Activated T-cell treated with anti-CD3 and anti-CD28 coated beads, Interleukin-2, amount 50 U/mL, for 48 hours (primary cell): ENCODE results near the gene RBM26.
A peak's percentile ranks its signal among the peaks of the same experiment; 100 is the strongest.
"Not testable (repeated sequence)": the region's sequence is repeated elsewhere in the genome, so short reads cannot be mapped to it uniquely, and the experiment has no call there.

ENCODE experiments used
- DNase-seq, 2 experiments: peaks; one replicate each; pipeline ENCODE4 v3.0.0-alpha.2; 2020

Gene RBM26

DNA sequence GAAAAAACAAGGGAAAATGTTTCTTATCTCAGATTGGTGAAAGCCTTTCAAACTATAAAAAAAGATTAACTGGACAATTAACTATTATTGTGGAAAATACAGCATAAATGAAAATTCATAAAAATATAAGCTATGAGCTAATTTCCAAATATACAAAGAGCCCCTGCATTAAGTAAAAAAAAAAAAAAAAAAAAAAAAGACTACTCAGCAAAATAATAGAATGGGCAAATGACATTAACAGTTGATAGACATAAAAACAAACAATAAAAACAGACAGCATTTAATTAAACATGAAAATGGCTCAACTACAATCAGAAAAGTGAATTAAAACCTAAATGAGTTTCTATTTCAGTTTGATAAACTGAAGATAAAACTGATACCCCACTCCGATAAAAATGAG, 77.5 kb downstream of the RBM26 start:
- DNase-seq: no peak

- no peak for DNase-seq
Observed at GRCh38 chr13:79320433-79320832, 85.6 kb downstream of the RBM26 start.

DNA sequence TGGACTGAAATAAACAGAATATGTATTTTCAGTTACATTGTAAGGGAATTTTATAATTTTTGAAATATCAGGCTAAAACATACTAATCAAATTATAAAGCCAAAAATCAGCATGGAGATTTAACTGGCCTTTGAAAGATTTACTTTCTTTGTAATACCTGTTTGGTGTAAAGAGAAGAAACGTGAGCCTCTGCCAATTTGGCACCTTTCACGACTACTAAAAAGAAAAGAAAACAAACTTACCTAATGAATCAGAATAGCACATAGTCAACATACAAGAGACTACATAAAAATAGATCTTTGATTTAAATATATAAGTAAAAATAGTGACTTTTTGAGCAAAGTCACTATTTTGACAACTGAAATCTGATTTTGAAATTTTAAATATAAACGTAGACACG, 87.4 kb downstream of the RBM26 start:
- no peak for DNase-seq

DNA sequence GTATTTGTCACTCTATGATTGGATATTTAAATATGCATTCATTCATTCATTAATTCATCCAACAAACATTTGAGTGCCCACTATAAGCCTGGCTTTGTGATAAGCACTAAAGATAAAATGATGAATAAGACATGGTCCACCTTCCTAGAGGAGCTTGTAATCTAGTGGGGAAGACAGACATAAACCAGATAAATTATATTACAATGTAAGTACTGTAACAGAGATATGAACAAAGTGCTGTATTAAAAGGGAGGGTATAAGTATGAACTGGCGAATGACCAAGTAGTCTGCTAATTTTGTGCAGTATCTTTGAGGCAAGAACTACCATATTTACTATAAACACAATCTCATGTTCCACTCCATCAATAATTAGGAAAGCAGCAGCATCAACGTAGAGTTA, 88.2 kb downstream of the RBM26 start:
- DNase-seq: no peak

DNA sequence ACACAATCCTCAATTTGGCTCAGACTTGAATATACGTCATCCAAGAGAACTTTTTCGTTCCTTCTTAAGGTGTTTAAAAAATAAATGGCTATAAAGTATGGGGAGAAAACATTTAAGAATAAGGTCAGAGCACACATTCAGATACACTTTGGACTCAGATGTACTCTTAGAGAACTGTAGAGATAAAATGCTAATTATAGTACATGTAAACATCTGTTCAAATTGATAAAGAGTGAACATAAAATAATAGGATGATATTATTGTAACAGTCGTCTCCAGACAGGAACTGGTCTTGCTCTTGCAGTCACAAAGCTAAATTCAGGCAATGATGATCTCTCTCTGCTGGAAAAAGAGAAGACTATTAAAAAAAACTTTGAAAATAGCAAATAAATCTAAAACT, 91.4 kb downstream of the RBM26 start:
- no peak for DNase-seq

GRCh38 chr13:79312340-79312855, 93.7 kb downstream of the RBM26 start:
- no peak for DNase-seq

- DNase-seq: no peak
Observed at GRCh38 chr13:79311386-79311785, 94.7 kb downstream of the RBM26 start.

DNA sequence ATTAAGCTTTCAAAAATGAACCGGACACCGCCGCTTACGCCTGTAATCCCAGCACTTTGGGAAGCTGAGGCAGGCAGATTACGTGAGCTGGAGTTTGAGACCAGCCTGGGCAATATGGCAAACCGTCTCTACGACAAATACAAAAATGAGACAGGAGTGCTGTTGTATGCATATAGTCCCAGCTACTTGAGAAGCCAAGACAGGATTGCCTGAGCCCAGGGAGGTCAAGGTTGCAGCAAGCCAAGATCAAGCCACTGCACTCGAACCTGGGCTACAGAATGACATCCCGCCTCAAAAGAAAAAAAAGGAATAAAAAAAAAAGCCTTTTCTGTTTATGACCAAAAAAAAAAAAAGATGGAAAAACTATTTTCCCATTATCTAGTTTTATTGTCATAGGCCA, 96.4 kb downstream of the RBM26 start:
- no peak for DNase-seq

DNA sequence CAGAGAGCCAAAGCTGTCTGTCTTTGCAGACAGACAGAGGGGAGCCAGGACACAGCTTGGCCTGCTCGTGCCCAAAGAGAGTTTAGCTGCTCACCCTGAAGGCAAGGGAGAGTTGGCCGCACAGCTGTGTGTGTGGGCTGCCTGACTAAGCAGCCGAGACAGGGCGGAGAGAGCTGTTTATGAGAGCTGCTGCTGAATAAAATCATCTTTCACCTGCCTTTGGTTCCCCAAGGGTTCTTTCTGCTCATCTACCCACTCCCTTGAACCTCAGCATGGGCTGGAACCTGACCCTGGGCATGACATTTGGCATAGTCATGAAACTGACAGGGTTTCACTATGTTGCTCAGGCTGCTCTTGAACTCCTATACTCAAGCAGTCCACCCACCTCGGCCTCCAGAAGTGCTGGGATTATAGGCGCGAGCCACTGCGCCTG, 98.2 kb downstream of the RBM26 start:
- DNase-seq: peak; percentile 28 to 36

DNA sequence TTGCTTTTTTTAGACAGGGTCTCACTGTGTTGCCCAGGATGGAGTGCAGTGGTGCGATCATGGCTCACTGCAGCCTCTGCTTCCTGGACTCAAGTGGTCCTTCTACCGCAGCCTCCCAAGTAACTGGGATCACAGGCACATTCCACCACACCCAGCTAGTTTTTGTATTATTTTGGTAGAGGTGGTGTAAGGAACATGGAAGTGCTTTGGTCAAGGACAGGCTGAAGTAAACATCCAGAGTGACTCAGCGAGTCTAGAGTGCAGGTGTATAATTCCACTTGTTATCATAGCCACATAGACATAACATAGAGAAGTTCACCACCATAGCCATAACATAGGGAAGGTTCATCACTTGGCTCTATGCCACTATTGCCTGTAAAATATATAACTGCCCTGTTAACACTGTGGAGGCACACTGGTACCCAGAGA, 98.6 kb downstream of the RBM26 start:
- no peak for DNase-seq

GRCh38 chr13:79306650-79307049, 99.4 kb downstream of the RBM26 start:
- no peak for DNase-seq

DNA sequence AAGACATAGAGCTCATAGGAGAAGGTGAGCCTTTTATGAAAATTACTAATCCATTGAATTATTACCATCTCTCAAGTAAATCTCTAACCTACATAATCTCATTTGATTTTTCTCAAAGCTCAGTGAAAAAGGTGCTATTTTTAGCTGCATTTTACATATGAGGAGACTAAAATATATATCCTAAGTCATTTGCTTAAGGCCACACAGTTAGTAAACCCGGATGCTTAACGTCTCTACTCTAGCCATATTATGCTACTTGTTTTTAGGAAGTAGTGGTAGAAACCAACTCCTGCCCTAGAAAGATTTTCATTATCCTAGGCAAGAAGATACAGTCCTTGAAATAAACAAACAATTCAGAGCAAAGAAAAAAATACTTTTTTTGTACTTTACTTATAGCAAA, 108.9 kb downstream of the RBM26 start:
- no peak for DNase-seq

GRCh38 chr13:79295906-79296706, 109.9 kb downstream of the RBM26 start:
- no peak for DNase-seq

GRCh38 chr13:79290595-79291244, 115.3 kb downstream of the RBM26 start:
- no peak for DNase-seq

DNA sequence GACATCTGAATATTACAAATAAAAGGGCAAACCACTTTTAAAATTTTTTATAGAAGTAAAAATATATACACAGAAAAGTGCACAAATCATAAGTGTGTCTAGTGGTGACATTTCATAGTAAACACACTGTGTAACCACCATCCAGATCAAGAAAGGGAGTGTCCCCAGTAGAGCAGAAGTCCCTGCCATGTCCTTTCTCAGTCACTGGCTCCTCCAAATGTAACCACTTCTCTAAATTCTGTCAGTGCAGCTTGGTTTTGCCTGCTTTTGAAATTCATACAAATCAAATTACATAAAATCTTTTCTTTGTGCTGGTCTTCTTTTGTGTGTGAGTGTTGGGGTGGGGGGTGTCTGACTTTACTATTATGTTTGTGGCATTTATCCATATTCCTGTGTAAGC, 116.5 kb downstream of the RBM26 start:
- DNase-seq: no peak

DNA sequence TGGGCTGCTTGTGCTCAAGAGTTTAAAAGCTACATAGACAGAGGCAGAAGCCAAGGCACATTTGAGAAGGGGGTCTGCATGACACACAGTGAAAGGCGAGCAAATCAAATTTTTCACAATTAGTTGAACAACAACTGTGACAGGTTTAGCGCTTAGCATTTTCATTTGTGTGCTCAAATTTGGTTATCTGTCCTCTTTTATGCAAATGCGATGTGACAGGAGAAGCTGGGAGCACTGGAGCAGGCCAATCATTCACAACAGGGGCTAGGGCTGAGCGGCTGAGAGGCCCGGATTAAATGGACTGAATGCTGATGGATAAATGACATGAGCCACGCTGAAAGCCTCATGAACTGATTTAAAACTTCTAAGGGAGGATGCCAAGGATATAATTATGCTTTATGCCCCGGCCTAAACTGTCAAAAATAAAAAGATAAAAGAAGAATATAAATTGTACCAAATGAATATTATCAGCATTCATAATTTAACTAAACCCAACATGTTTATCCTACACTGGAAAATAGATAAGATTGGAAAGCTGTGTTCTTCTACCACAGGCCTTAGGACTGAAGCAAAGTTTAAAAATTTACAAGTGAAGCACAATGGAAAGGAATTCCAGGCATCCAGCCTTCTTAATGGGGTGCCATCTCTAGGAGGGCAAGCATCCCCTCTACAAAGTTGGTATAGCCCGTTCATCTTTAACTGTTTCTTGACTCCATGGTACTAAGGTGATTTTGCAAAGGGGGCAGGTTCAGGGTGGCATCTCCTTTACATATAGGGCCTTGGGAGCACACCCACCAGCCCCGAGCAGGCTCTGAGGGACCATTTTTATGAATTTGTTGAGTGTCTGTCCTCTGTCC, 117.9 kb downstream of the RBM26 start:
- DNase-seq: no peak

DNA sequence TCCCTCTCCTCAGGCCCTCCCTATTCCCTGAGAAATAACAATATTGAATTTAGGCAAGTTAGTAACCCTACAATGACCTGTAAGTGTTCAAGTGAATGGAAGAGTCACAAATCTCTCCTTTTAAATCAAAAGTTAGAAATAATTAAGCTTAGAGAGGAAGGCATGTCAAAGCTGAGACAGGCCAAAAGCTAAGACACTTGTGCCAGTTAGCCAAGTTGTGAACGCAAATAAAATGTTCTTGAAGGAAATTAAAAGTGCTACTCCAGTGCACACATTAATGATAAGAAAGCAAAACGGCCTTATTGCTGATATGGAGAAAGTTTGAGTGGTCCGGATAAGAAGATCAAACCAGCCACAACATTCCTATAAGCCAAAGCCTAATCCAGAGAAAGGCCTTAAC, 120.9 kb downstream of the RBM26 start:
- DNase-seq: no peak

- no peak for DNase-seq
Observed at GRCh38 chr13:79283742-79284141, 122.3 kb downstream of the RBM26 start.

DNA sequence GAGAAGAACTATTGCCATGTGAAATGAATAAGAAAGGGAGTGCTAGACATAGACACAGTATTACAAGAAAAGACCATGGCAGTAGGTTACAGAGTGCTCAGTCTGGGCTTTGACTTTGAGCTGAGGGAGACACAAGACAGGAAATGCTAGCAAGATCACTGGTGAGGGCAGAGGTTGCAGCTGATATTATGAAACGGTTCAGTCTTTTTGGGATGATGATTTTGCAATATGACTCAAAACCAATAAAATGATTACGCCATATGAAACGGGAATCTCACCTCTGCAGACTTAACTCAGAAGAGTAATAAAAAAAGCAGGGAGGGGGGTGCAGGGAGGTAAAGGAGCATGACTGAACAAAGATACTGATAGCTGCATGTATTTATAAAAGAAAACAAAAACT, 123.1 kb downstream of the RBM26 start:
- DNase-seq: no peak

- no peak for DNase-seq
Observed at GRCh38 chr13:79282508-79282907, 123.5 kb downstream of the RBM26 start.

DNA sequence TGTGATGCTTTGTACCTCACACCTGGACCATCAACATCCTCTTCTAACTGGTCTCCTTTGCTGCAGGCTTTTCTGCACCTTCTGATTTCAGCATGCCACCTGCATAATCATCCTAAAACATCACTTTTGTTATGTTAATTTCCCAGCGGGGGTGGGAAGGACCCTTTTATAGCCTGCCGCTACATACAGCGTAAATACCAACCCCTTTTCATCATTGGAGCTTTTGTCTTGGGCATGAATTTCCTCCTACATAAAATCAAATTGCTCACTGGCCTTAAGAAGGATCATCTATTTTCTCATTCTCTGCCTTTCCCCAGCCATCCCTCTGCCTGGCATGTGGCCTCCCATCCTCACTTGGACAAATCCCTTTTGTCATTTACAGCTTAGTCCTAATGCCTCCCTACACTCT, 124.7 kb downstream of the RBM26 start:
- no peak for DNase-seq

DNA sequence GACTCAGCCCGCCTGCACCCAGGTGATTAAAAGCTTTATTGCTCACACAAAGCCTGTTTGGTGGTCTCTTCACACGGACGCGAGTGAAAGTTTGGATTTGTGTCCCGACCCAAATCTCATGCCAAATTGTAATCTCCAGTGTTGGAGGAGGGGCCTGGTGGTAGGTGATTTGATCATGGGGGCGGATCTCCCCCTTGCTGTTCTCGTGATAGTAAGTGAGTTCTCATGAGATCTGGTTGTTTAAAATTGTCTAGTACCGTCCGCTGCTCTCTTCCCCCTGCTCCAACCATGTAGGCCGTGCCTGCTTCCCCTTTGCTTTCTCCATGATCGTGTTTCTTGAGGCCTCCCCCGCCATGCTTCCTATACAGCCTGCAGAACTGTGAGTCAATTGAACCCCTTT, 126.3 kb downstream of the RBM26 start:
- not testable (repeated sequence) for DNase-seq

GRCh38 chr13:79273045-79273444, 133.0 kb downstream of the RBM26 start:
- no peak for DNase-seq
